ENCODE data around the gene MMP8. TPM values are rescaled to one million over a fixed set of nuclear protein-coding genes. Genes with fewer than 3 reads are reported as not detected.

Gene MMP8
- total and polyA plus RNA-seq, 2 experiments from 2014 or later, result not detected

DNA sequence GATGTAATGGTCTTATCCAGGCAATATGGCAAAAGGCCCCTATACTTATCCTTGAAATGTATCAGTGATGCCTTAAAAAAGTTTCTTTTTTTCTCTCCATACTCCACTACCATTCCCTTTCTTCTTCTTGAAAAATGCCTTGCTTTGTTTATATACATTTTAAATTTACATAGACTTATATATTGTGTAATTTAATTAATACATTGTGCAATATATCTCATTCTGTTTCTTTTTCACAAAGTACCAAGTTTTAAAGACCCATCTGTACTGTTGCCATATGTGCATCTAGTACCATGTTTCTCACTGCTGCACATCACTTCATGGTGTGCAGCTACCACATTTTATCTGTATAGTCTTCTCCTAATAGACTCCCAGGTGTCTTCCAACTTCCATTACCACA, 7.5 kb downstream of the MMP8 start (continued):
- TF ChIP-seq ZNF114 (CRISPR knock-in tag; IDR thresholded peaks at IDR 0.05), result no peak
- TF ChIP-seq, protein P1, sequence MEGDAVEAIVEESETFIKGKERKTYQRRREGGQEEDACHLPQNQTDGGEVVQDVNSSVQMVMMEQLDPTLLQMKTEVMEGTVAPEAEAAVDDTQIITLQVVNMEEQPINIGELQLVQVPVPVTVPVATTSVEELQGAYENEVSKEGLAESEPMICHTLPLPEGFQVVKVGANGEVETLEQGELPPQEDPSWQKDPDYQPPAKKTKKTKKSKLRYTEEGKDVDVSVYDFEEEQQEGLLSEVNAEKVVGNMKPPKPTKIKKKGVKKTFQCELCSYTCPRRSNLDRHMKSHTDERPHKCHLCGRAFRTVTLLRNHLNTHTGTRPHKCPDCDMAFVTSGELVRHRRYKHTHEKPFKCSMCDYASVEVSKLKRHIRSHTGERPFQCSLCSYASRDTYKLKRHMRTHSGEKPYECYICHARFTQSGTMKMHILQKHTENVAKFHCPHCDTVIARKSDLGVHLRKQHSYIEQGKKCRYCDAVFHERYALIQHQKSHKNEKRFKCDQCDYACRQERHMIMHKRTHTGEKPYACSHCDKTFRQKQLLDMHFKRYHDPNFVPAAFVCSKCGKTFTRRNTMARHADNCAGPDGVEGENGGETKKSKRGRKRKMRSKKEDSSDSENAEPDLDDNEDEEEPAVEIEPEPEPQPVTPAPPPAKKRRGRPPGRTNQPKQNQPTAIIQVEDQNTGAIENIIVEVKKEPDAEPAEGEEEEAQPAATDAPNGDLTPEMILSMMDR (conservative IDR thresholded peaks at IDR 0.05; ENCODE audit: low read depth in 2 of 2), result no peak
- TF ChIP-seq ZNF331 (CRISPR knock-in tag; IDR thresholded peaks at IDR 0.05; ENCODE audit: low read depth), result no peak
- no peak for TF ChIP-seq JUNB (IDR thresholded peaks at IDR 0.05; ENCODE audit: unreplicated experiment)
- TF ChIP-seq, protein P2, sequence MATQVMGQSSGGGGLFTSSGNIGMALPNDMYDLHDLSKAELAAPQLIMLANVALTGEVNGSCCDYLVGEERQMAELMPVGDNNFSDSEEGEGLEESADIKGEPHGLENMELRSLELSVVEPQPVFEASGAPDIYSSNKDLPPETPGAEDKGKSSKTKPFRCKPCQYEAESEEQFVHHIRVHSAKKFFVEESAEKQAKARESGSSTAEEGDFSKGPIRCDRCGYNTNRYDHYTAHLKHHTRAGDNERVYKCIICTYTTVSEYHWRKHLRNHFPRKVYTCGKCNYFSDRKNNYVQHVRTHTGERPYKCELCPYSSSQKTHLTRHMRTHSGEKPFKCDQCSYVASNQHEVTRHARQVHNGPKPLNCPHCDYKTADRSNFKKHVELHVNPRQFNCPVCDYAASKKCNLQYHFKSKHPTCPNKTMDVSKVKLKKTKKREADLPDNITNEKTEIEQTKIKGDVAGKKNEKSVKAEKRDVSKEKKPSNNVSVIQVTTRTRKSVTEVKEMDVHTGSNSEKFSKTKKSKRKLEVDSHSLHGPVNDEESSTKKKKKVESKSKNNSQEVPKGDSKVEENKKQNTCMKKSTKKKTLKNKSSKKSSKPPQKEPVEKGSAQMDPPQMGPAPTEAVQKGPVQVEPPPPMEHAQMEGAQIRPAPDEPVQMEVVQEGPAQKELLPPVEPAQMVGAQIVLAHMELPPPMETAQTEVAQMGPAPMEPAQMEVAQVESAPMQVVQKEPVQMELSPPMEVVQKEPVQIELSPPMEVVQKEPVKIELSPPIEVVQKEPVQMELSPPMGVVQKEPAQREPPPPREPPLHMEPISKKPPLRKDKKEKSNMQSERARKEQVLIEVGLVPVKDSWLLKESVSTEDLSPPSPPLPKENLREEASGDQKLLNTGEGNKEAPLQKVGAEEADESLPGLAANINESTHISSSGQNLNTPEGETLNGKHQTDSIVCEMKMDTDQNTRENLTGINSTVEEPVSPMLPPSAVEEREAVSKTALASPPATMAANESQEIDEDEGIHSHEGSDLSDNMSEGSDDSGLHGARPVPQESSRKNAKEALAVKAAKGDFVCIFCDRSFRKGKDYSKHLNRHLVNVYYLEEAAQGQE (IDR thresholded peaks at IDR 0.05; ENCODE audit: unreplicated experiment), result no peak

DNA sequence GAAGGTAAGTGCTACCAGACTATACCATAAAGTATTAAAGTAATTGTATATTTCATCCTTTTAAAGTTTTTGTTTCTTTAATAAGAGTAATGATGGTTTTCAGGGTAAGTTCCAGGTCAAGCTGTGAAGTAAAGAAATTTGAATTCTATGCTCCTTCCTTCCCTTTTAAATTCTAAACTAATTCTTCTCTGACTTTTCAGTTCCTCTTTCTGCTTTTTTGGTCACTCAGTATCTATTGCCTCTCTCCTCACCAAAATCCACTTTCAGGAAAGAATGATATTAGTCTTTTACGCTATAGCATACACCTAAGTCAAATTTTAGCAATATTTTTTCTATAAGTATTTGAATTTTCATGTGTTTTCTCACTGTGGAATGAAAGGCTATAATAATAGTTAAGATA, 8.2 kb downstream of the MMP8 start:
- H3K9me2 ChIP-seq (ENCODE audit: insufficient read depth), result peaks cover 16% of the 10 kb centered on the region; the same call in 1 of the 2 replicates
- Mint-ChIP-seq H3K36me3 (ENCODE audit: low read depth) (no peaks in the 10 kb centered on the region), H3K4me3 (no peak overlapping the region)
- TF ChIP-seq CREB1 (CRISPR knock-in tag; IDR thresholded peaks at IDR 0.05; ENCODE audit: low read depth) (no peak), NANOG (IDR thresholded peaks at IDR 0.05; ENCODE audit: borderline replicate concordance) (no peak), JUNB (IDR thresholded peaks at IDR 0.05; ENCODE audit: unreplicated experiment) (no peak), EZH2 (IDR thresholded peaks at IDR 0.05; ENCODE audit: low read depth, unreplicated experiment) (no peak), ZNF114 (CRISPR knock-in tag; IDR thresholded peaks at IDR 0.05) (no peak)
- TF ChIP-seq, protein P2 (IDR thresholded peaks at IDR 0.05; ENCODE audit: unreplicated experiment), result no peak
- TF ChIP-seq, protein P1 (conservative IDR thresholded peaks at IDR 0.05; ENCODE audit: low read depth in 2 of 2), result no peak

More for the DNA sequence above, 8.2 kb downstream of the MMP8 start:
- H3F3A ChIP-seq (replicated peaks; ENCODE audit: low read depth), result no peaks in the 10 kb centered on the region
- Mint-ChIP-seq H3K4me1 (0 out of 3 replicates have a peak, but pooled peaks cover 3% of the 10 kb centered on the region), H3K27ac (no peak overlapping the region), H3K9me3 (no peaks in the 10 kb centered on the region), H3K27me3 (ENCODE audit: insufficient read depth, low read depth, poor library complexity) (no peaks in the 10 kb centered on the region)
- ATAC-seq (no peak), DNase-seq (ENCODE audit: low spot score) (no peak)
- no peak overlapping the region for H3K4me3 ChIP-seq
- no peaks in the 10 kb centered on the region for H3K27me3 ChIP-seq (ENCODE audit: insufficient read depth)
- no peaks in the 10 kb centered on the region for H3K4me1 ChIP-seq (ENCODE audit: insufficient read depth)
- H3K36me3 ChIP-seq (ENCODE audit: insufficient read depth), result no peaks in the 10 kb centered on the region
- no peaks in the 10 kb centered on the region for H3K79me2 ChIP-seq (replicated peaks; ENCODE audit: insufficient read depth)
- no peak overlapping the region for H2AFZ ChIP-seq
- H3K4me2 ChIP-seq, result no peak overlapping the region
- H3K27ac ChIP-seq (ENCODE audit: low read depth), result no peak overlapping the region
- no peaks in the 10 kb centered on the region for H4K20me1 ChIP-seq (replicated peaks; ENCODE audit: insufficient read depth)
